Smooth muscle cell (in vitro differentiated cells): ENCODE results near the gene CTNNA3. TPM values are rescaled to one million over a fixed set of nuclear protein-coding genes. Genes with fewer than 3 reads are reported as not detected.

ENCODE experiments used
- DNase-seq: peaks from one replicate; lab custom pipeline; 2025; ENCODE audit not compliant: unreplicated experiment; lab: John Stamatoyannopoulos, UW
- H2AFZ ChIP-seq: fragments of 200-600 bp; sonication (generic); 2 replicates; pipeline ENCODE4 v1.6.0; 2016; ENCODE audit warnings: antibody characterized with exemption, low read depth, mild to moderate bottlenecking
- H3F3A ChIP-seq: fragments of 200-600 bp; sonication (generic); 2 replicates; pipeline ENCODE4 v1.6.0; 2017; ENCODE audit warnings: antibody characterized with exemption, low read depth
- H3K27ac ChIP-seq: fragments of 200-600 bp; sonication (generic); 2 replicates; pipeline ENCODE4 v1.5.1; 2016; ENCODE audit warnings: low read depth, mild to moderate bottlenecking
- H3K27me3 ChIP-seq: fragments of 200-600 bp; sonication (generic); 2 replicates; pipeline ENCODE4 v1.6.1; 2016; ENCODE audit warnings: low read depth, mild to moderate bottlenecking
- H3K36me3 ChIP-seq: fragments of 200-600 bp; sonication (generic); 2 replicates; pipeline ENCODE4 v1.5.1; 2016; ENCODE audit warnings: low read depth
- H3K4me1 ChIP-seq: fragments of 200-600 bp; sonication (generic); 2 replicates; pipeline ENCODE4 v1.5.1; 2016; ENCODE audit warnings: low read depth
- H3K4me2 ChIP-seq: fragments of 200-600 bp; sonication (generic); 2 replicates; pipeline ENCODE4 v1.6.0; 2016; ENCODE audit warnings: mild to moderate bottlenecking
- H3K4me3 ChIP-seq: fragments of 200-600 bp; sonication (generic); 2 replicates; pipeline ENCODE4 v1.5.1; 2016; ENCODE audit warnings: mild to moderate bottlenecking
- H3K79me2 ChIP-seq: fragments of 200-600 bp; sonication (generic); 2 replicates; pipeline ENCODE4 v1.6.0; 2016; ENCODE audit warnings: low read depth, mild to moderate bottlenecking
- H3K9ac ChIP-seq: fragments of 200-600 bp; sonication (generic); 2 replicates; pipeline ENCODE4 v1.6.0; 2016; ENCODE audit warnings: low read depth
- H3K9me3 ChIP-seq: fragments of 200-600 bp; sonication (generic); replicated peaks from 2 replicates; pipeline ENCODE4 v1.5.1; 2016; ENCODE audit warnings: low read depth
- H4K20me1 ChIP-seq: fragments of 200-600 bp; sonication (generic); 2 replicates; pipeline ENCODE4 v1.6.0; 2016; ENCODE audit warnings: low read depth
- CTCF ChIP-seq: fragments of 200-600 bp; sonication (generic); IDR thresholded peaks from 2 replicates; pipeline ENCODE4 v1.5.1; 2017; ENCODE audit warnings: borderline replicate concordance, mild to moderate bottlenecking, antibody characterized with exemption; ENCODE audit not compliant: insufficient read depth, poor library complexity, severe bottlenecking
- WGBS: methylation state at CpG from one replicate; pipeline ENCODE4 v1.1.7; 2016; ENCODE audit warnings: low lambda C conversion rate; 5-methylcytosine and 5-hydroxymethylcytosine counted together
- polyA plus RNA-seq: library from polyadenylated mRNA; unstranded; fragments of >200 nt; fragmentation: Nextera tagmentation; extraction: Ambion mirVana; gene quantifications from 2 replicates; pipeline ENCODE4 v1.2.1, GENCODE V29; 2016
- total RNA-seq: library from RNA; depleted of rRNA; stranded (reverse); fragments of >200 nt; gene quantifications from 2 replicates; pipeline ENCODE4 v1.2.3, GENCODE V29; 2014

The CTNNA3 gene
- total and polyA plus RNA-seq, 2 experiments from 2014 or later, result 1.3 TPM; not detected in 1

- no peak for TF ChIP-seq CTCF
- H3K9me3 ChIP-seq, result no peaks in the 10 kb centered on the region
- H4K20me1 ChIP-seq, result no peaks in the 10 kb centered on the region
- no peaks in the 10 kb centered on the region for H3K4me1 ChIP-seq
- 95% methylated on average over 2 of the region's 2 CpGs for WGBS
- H2AFZ ChIP-seq, result no peak overlapping the region
- H3K4me2 ChIP-seq, result no peak overlapping the region
- H3K79me2 ChIP-seq, result no peaks in the 10 kb centered on the region
- H3K4me3 ChIP-seq, result no peak overlapping the region
- H3K36me3 ChIP-seq, result no peaks in the 10 kb centered on the region
- no peak overlapping the region for H3K27ac ChIP-seq
- H3K9ac ChIP-seq, result no peak overlapping the region
- H3F3A ChIP-seq, result no peaks in the 10 kb centered on the region
- no peak for DNase-seq
- no peaks in the 10 kb centered on the region for H3K27me3 ChIP-seq
Measured at GRCh38 chr10:66673071-66673470, 1022.9 kb downstream of the CTNNA3 start.

GRCh38 chr10:66671562-66671961 is 1024.4 kb downstream of the CTNNA3 start:
- Histone ChIP-seq H3K4me3 (no peak overlapping the region), H2AFZ (no peak overlapping the region), H4K20me1 (no peaks in the 10 kb centered on the region), H3K9me3 (no peaks in the 10 kb centered on the region), H3F3A (no peaks in the 10 kb centered on the region), H3K27ac (no peak overlapping the region), H3K36me3 (no peaks in the 10 kb centered on the region), H3K27me3 (no peaks in the 10 kb centered on the region), H3K79me2 (no peaks in the 10 kb centered on the region), H3K4me2 (no peak overlapping the region), H3K4me1 (no peaks in the 10 kb centered on the region), H3K9ac (no peak overlapping the region)
- no peak for DNase-seq
- no peak for TF ChIP-seq CTCF
- WGBS, result 26% methylated on average over 1 of the region's 1 CpG

- Histone ChIP-seq H3K27me3 (no peaks in the 10 kb centered on the region), H2AFZ (no peak overlapping the region), H3K4me2 (no peak overlapping the region), H3F3A (no peaks in the 10 kb centered on the region), H3K4me3 (no peak overlapping the region), H3K79me2 (no peaks in the 10 kb centered on the region), H3K27ac (no peak overlapping the region), H3K36me3 (no peaks in the 10 kb centered on the region), H4K20me1 (no peaks in the 10 kb centered on the region), H3K9me3 (no peaks in the 10 kb centered on the region), H3K4me1 (no peaks in the 10 kb centered on the region), H3K9ac (no peak overlapping the region)
- no peak for DNase-seq
- 50% methylated on average over 1 of the region's 1 CpG for WGBS
- TF ChIP-seq CTCF, result no peak
Measured at GRCh38 chr10:66671064-66671463, 1024.9 kb downstream of the CTNNA3 start.

GRCh38 chr10:66656499-66656898 is 1039.5 kb downstream of the CTNNA3 start:
- Histone ChIP-seq H3K9ac (no peak overlapping the region), H3K27ac (no peak overlapping the region), H3K4me2 (no peak overlapping the region), H3F3A (no peaks in the 10 kb centered on the region), H3K4me3 (no peak overlapping the region), H4K20me1 (no peaks in the 10 kb centered on the region), H2AFZ (no peak overlapping the region), H3K36me3 (no peaks in the 10 kb centered on the region), H3K9me3 (peaks cover 5% of the 10 kb centered on the region), H3K79me2 (no peaks in the 10 kb centered on the region), H3K27me3 (no peaks in the 10 kb centered on the region), H3K4me1 (no peaks in the 10 kb centered on the region)
- no peak for DNase-seq
- no peak for TF ChIP-seq CTCF
